Mucosa of rectum (tissue), 2 donors: ENCODE measurements around the gene POU3F1.

ENCODE experiments used
- H3K27ac ChIP-seq, 2 donors: one replicate each; pipeline ENCODE4 v1.7.0; 2013; ENCODE audit warnings: inconsistent platforms in 2 of 2, low read depth in 2 of 2, low read length in 2 of 2
- H3K27me3 ChIP-seq, 2 donors: one replicate each; pipeline ENCODE4 v1.7.0; 2013; ENCODE audit warnings: low read length in 2 of 2; ENCODE audit not compliant: control insufficient read depth in 2 of 2, insufficient read depth in 2 of 2
- H3K36me3 ChIP-seq, 2 donors: one replicate each; pipeline ENCODE4 v1.7.0; 2013; ENCODE audit warnings: low read length in 2 of 2; ENCODE audit not compliant: control insufficient read depth in 2 of 2, insufficient read depth in 2 of 2
- H3K4me1 ChIP-seq, 2 donors: one replicate each; pipeline ENCODE4 v1.7.0; 2013; ENCODE audit warnings: low read length in 2 of 2, mild to moderate bottlenecking in 1 of 2; ENCODE audit not compliant: control insufficient read depth in 2 of 2, insufficient read depth in 2 of 2
- H3K4me3 ChIP-seq, 2 donors: one replicate each; pipeline ENCODE4 v1.7.0; 2013; ENCODE audit warnings: low read length in 2 of 2
- H3K9ac ChIP-seq, 2 donors: one replicate each; pipeline ENCODE4 v1.7.0; 2013; ENCODE audit warnings: low read length in 2 of 2, low read depth in 1 of 2, mild to moderate bottlenecking in 1 of 2
- H3K9me3 ChIP-seq, 2 donors: one replicate each; pipeline ENCODE4 v1.7.0; 2013; ENCODE audit warnings: low read length in 2 of 2; ENCODE audit not compliant: control insufficient read depth in 2 of 2
- donor health status: healthy.
- donor health status: Normal muscosa, but diverticular disease.

The POU3F1 gene

GRCh38 chr1:38028671-38029070, 17.9 kb downstream of the POU3F1 start:
- Histone ChIP-seq H3K4me3 (no peak overlapping the region), H3K9me3 (no peaks in the 10 kb centered on the region), H3K4me1 (peaks cover 10 to 13% of the 10 kb centered on the region in 2 donors), H3K9ac (no peak overlapping the region), H3K27ac (no peak overlapping the region), H3K27me3 (peaks cover 0 to 4% of the 10 kb centered on the region in 2 donors), H3K36me3 (peaks cover 17 to 18% of the 10 kb centered on the region in 2 donors)

- no peak overlapping the region for H3K9ac ChIP-seq
- H3K9me3 ChIP-seq: no peaks in the 10 kb centered on the region
- H3K36me3 ChIP-seq: peaks cover 20 to 23% of the 10 kb centered on the region in 2 donors
- H3K4me3 ChIP-seq: no peak overlapping the region
- H3K4me1 ChIP-seq: peaks cover 10 to 13% of the 10 kb centered on the region in 2 donors
- no peak overlapping the region for H3K27ac ChIP-seq
- H3K27me3 ChIP-seq: peaks cover 0 to 4% of the 10 kb centered on the region in 2 donors
Measured at GRCh38 chr1:38028105-38028591, 18.4 kb downstream of the POU3F1 start.

- Histone ChIP-seq H3K9ac (no peak overlapping the region), H3K27ac (no peak overlapping the region), H3K4me1 (peaks cover 10 to 13% of the 10 kb centered on the region in 2 donors), H3K4me3 (no peak overlapping the region), H3K9me3 (no peaks in the 10 kb centered on the region), H3K36me3 (peaks cover 27 to 30% of the 10 kb centered on the region in 2 donors), H3K27me3 (peaks cover 0 to 4% of the 10 kb centered on the region in 2 donors)
Measured at GRCh38 chr1:38027201-38028104, 19.1 kb downstream of the POU3F1 start.

GRCh38 chr1:38026592-38027200, 19.9 kb downstream of the POU3F1 start:
- Histone ChIP-seq H3K9me3 (no peaks in the 10 kb centered on the region), H3K4me3 (no peak overlapping the region), H3K4me1 (peaks cover 10 to 13% of the 10 kb centered on the region in 2 donors), H3K36me3 (peaks cover 34 to 38% of the 10 kb centered on the region in 2 donors), H3K9ac (no peak overlapping the region), H3K27me3 (peaks cover 0 to 4% of the 10 kb centered on the region in 2 donors), H3K27ac (no peak overlapping the region)

GRCh38 chr1:38025664-38026063, 20.9 kb downstream of the POU3F1 start:
- Histone ChIP-seq H3K36me3 (peaks cover 34 to 42% of the 10 kb centered on the region in 2 donors), H3K9me3 (no peaks in the 10 kb centered on the region), H3K27ac (no peak overlapping the region), H3K27me3 (peaks cover 0 to 2% of the 10 kb centered on the region in 2 donors), H3K4me3 (no peak overlapping the region), H3K4me1 (peaks cover 10 to 13% of the 10 kb centered on the region in 2 donors), H3K9ac (no peak overlapping the region)

- Histone ChIP-seq H3K4me3 (no peak overlapping the region), H3K9ac (no peak overlapping the region), H3K36me3 (peaks cover 38 to 44% of the 10 kb centered on the region in 2 donors), H3K9me3 (no peaks in the 10 kb centered on the region), H3K27me3 (peaks cover 0 to 2% of the 10 kb centered on the region in 2 donors), H3K4me1 (peaks cover 7 to 8% of the 10 kb centered on the region in 2 donors), H3K27ac (no peak overlapping the region)
Measured at GRCh38 chr1:38025233-38025632, 21.4 kb downstream of the POU3F1 start.

- peaks cover 50 to 63% of the 10 kb centered on the region in 2 donors for H3K36me3 ChIP-seq
- no peak overlapping the region for H3K4me3 ChIP-seq
- no peak overlapping the region for H3K9ac ChIP-seq
- no peaks in the 10 kb centered on the region for H3K4me1 ChIP-seq
- H3K9me3 ChIP-seq: no peaks in the 10 kb centered on the region
- no peak overlapping the region for H3K27ac ChIP-seq
- no peaks in the 10 kb centered on the region for H3K27me3 ChIP-seq
Measured at GRCh38 chr1:38022810-38023209, 23.8 kb downstream of the POU3F1 start.

- no peak overlapping the region for H3K4me3 ChIP-seq
- peaks cover 53 to 69% of the 10 kb centered on the region in 2 donors for H3K36me3 ChIP-seq
- H3K9ac ChIP-seq: no peak overlapping the region
- H3K27me3 ChIP-seq: no peaks in the 10 kb centered on the region
- no peaks in the 10 kb centered on the region for H3K9me3 ChIP-seq
- H3K4me1 ChIP-seq: no peaks in the 10 kb centered on the region
- no peak overlapping the region for H3K27ac ChIP-seq
Measured at GRCh38 chr1:38021969-38022368, 24.6 kb downstream of the POU3F1 start.

GRCh38 chr1:38020396-38020795, 26.2 kb downstream of the POU3F1 start:
- Histone ChIP-seq H3K4me3 (no peak overlapping the region), H3K27me3 (no peaks in the 10 kb centered on the region), H3K9ac (no peak overlapping the region), H3K4me1 (no peaks in the 10 kb centered on the region), H3K36me3 (peaks cover 54 to 77% of the 10 kb centered on the region in 2 donors), H3K9me3 (no peaks in the 10 kb centered on the region), H3K27ac (no peak overlapping the region)

GRCh38 chr1:38018864-38019343, 27.7 kb downstream of the POU3F1 start:
- Histone ChIP-seq H3K27me3 (no peaks in the 10 kb centered on the region), H3K9ac (no peak overlapping the region), H3K27ac (no peak overlapping the region), H3K36me3 (peaks cover 44 to 70% of the 10 kb centered on the region in 2 donors), H3K4me1 (peaks cover 3 to 6% of the 10 kb centered on the region in 2 donors), H3K9me3 (no peaks in the 10 kb centered on the region), H3K4me3 (no peak overlapping the region)
